GM19395 (cell line): ENCODE measurements around the gene DYNC1I1.

Experiments used
- ATAC-seq: cut with Tn5 transposase; IDR thresholded peaks from one replicate; pipeline ENCODE4 v1.9.1; 2021; ENCODE audit warnings: mild to moderate bottlenecking, moderate library complexity; ENCODE audit not compliant: unreplicated experiment

The DYNC1I1 gene

DNA sequence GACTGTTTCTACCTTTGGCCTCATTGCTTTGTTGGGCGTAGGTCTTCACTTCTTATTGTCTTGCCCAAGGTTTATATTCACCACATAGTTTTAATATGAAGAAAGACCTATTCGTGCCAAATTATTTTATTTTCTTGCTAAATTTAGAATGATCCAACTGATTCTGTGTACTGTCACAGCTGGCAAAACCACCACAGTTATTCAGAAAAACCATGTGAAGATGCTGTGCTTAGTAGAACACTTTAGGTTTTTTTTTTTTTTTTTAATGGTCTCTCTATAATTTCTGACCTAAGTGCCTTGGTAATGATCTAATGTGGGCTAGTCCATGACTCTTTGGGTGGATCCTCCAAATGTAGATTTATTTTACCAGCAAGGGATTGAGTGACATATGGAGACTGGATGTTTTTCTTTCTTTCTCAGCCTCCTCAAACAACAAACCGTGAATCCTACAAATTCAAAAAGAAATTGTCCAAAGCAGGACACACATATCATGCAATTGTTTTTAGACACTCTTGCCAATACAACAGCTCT, 243.8 kb downstream of the DYNC1I1 start:
- no peak for ATAC-seq

DNA sequence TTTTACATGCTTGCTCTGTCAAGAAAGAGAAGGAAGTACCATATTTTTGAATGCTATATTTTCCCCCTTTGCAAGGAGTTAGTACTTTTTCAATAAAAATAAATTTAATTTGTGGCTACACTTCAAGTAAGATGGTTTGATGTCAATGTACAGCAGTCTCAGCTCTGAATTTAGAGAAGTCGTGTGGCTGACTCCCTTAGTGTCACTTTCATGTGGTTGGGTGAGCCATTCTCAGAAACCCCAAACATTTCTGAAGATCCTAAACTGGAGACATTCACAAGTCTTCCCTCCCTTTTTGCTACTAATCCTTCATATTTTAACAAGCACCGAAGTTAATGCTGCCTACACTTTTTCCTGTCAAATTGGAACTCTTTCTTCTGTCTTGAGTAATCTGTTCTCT, 244.4 kb downstream of the DYNC1I1 start:
- no peak for ATAC-seq

DNA sequence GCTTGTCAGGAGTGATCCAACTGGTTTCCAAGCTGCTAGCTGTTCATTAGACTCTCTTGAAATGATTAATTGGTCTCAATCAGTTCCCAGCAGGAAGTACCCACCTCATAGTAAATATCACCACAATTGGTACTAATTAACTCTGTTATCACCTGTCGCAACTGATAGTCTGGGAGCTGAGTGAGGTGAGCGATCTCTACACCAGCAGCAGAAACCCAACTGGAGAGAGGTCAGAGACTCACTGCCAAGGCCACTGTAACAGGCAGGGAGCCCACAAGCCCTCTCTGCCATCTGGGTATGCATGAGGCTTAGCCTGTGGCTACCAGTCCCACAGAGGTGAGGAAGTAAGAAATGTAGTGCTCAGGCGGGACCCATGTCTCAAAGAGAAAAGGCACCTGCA, 245.5 kb downstream of the DYNC1I1 start:
- no peak for ATAC-seq

DNA sequence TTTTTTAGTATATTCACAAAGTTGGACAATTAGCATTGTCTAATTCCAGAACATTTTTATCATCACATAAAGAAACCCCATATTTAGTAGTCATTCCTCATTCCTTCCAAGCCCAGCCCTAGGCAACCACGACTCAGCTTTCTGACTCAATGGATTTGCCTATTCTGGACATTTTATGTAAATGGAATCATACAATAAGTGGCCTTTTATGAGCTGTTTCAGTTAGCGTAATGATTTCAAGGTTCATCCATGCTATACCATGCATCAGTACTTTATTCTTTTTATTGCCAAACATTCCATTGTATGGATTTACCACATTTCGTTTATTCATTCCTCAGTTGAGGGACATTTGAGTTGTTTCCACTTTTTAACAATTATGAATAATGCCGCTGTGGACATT, 249.2 kb downstream of the DYNC1I1 start:
- no peak for ATAC-seq

DNA sequence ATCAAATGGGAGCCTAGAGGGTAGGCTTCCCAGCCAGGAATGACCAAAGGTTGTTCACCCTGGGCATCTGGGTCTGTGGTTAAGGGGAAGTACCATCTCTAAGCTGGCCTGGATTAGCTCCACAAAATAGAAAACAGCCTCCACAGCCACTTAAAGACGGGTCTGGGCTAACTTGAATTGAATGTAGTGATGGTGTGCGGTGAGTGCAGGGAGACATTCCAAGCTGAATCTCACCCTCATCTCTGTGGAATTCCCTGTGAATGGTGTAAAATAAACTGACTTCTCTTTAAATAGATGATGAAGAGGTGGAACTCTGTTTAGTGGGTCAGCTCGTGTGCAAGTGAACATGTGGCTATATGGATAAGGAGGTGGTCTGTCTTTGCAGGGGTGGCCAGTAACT, 251.0 kb downstream of the DYNC1I1 start:
- ATAC-seq, result no peak

DNA sequence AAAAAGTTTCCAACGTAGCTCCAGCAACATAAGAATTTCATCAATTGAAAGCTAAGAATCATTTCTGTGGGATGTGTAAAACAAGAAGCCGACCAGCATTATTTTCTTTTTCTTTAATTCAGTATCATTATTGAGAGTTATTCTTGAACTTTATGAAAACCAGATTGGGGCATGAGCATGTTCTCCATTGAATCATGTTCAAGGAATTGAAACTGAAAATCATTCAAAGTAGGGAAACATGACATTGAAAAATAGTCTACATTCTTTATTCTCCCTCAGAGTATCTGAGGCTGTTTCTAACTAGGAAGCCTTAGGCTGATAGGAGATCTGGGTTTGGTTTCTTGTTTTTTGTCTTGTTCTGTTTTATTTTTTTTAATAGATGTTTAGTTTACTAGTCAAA, 253.7 kb downstream of the DYNC1I1 start:
- no peak for ATAC-seq

DNA sequence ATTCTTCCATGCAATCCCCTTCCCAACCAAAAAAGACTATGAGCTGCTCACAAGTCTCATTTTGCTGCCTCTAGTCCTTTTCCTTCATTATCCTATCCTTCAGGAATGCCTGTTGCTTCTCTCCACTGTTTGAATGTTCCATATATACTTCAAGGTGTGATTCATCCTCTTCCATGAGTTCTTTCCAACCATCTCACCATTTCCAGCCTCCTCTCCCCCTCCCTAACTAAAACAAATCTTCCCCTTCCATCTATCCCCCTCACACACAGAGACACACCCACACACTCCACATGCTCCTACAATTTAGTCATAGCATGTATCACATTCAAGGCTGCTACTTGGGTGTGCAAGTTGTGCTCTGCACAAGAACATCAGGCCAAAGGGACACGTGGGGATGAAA, 254.3 kb downstream of the DYNC1I1 start:
- ATAC-seq, result no peak

DNA sequence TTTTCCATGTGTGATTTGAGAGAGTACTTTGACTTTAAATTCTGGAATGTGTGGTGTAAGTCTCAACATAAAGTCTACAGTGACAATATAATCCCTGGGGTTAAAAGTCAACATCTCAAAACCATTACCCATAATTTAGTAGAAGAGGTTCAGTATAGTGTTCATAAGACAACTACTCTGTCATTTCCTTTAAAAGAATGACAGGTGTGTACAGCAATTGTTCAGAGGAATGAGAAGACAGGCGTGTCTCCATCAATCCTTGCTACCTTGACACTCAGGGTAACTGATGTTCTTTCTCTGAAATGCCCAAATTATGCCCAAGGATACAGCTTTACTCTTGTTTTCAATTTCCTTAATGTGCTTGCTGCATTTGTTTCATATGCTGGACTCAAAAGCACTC, 256.4 kb downstream of the DYNC1I1 start:
- no peak for ATAC-seq

DNA sequence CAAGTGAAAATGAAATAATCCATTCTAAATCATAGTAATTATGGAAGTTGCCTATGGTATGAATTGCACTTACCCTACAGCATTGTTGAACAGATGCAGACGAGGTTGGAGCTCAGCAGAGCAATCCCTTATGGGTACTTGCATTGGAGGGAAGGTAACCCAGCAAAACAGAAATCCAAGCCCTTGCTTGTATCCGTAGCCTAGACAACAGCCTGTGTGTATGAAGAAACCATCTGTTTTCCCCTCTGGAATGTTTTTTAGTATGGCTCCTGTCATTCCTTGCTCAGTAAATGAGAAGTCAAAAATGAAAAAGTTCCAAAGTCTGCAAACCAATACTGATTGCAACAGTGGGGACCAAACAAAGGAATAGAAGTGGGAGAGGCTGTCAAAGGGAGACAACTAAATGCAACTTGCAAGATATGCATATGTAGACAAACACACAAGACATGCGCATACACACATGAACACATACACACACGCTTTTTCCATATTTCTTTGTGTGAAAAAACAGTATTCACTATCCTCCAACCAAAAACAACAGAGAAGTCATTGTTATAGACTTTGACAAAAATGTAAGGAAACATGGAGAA, 260.8 kb downstream of the DYNC1I1 start:
- ATAC-seq, result no peak

DNA sequence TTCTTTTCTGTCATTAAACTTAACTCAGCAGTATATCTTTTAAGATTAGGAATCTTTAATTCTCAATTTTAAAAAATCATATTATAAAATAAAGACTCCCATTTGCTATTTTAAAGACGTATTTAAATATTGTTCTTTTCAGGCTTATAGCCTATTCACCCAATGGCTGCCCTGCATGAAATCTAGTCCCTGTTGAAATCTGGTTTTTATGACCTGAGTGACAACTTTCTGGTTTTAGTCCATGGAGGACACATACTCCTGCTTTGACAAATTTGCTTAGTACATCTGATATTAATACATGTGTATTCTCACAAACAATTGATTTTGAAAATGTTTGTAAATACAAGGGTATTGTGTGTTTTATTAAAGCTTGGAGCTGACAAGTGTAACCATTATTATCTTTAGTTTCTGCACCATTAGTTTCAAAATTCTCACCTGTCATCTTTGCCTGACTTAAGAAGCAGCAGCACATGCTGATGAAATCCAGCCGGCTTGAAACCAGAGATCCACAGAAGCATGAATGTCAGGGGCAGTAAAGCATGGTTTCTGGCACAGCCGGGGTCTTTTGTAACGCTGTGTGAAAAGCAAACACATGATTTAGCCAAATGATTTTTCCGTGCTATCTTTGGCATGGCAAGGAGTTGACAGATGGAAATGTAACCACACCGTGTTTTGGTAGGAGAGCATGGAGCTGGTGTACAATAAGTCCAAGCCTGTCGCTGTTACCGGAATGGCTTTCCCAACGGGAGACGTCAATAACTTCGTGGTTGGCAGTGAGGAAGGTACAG, 262.8 kb downstream of the DYNC1I1 start:
- no peak for ATAC-seq

DNA sequence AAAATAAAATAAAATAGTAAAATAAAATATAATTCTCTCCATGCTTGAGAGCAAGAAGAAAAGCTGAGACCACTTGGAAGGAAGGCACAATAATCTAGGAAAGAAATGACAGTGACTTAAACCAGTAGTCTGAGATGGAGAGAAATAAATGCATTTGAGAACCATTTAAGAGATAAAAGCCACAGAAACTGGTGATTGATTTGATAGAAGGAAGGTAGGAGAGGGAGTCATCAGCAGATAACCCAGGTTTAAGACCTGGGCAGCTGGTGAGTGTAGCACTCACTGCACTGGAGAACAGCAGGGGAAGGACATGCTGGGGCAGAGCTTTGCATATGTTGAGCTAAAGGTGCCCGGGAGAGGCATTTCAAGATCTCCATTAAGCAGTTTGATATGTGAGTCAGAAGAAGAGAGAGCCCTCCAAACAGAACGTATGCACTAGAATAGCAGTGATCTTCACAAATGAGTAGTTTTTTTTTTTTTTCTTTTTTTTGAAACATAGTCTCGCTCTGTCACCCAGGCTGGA, 268.0 kb downstream of the DYNC1I1 start:
- ATAC-seq, result no peak

DNA sequence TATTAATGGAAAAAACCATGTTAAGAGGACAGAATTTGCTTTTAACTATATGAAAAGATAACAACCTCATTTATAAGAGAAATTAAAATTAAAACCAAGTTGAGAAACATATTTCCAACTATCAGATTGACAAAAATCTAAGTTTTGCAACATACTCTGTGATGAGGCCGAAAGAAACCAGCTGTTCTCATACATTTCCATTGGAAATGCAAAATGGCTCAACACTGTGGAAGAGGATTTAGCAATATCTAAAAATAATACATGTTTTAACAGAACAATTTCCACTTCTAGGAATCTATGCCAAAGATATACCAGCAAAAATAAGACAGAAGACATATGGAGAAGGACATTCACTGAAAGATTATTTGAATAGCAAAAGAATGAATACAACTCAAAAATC, 268.8 kb downstream of the DYNC1I1 start:
- no peak for ATAC-seq

DNA sequence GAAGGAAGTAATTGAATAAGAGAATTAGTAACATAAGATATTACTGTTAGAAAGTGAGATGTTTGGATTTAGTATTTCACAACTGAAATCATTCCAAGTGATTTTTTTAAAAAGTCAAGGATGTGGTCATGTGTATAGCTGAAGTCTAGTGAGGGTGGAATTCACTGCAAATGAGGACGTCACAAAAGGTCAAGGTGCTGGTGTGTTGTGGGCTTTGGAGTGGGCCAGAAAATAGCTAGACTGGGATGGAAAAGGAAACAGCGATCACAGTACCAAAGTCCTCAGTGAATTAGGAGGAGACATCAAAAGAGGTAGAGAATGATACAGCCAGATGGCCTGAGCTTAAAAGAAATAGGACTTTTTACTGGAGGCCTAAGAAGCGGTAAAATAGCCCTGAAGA, 272.8 kb downstream of the DYNC1I1 start:
- ATAC-seq, result no peak

DNA sequence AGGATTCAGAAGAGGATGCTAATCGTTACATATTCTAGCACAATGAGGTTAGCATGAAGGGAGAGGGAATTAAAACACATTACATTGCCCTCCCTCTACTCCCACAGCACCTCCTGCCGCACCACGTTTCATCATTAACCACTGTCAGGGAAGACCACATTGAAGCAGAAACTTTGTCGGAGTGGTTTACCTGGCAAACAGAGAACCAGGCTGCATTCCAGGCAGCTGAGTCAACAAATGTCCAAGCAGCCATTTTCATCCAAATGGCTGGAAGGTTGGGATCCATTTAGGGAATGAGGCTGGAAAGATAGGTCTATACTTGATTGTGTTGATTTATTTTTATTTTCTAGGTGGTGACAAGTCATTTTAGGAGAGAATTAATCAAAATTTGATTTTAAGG, 273.6 kb downstream of the DYNC1I1 start:
- no peak for ATAC-seq

DNA sequence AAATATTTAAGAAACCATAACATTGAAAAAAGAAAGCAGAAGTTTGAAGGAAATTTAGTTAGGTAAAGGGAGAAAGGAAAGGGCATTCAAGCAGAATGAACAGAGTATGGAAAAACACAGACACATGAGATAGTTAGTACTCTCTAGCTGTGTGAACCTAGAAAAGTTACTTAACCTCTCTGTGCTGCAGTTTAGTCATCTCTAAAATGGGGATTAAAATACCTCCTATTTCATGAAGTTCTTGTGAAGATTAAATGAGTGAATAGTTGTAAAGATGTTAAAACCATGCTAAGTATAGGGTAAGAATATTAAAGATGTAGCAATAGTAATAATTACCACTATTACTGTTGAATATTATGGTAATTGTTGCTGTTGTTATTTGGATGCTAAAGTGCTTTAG, 279.9 kb downstream of the DYNC1I1 start:
- no peak for ATAC-seq

DNA sequence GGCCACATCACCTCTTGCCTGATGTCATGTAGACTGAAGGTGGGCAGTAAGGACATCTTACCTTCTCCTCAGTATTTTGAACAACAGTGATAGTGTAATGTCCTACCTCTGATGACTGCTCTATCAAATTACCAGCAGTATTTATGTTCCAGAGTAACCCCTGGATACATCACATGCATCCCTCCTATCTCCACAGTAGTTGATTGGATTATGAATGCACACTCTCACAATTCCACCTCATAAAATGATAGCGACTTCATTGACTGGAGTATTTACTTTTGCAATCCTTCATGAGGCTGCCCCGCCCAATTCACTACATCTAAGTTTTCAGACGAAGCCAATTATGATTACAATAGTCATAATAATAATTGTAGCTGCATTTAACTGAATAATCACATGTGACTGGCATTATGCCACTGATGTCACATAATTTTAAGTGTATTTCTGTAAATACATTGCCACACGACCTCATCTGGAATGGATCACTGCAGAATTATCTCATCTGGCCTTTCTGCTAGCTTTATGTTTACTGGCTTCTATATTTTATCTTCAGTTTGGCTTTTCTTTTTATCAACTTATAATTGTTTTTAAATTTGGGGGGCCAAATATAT, 280.6 kb downstream of the DYNC1I1 start:
- ATAC-seq, result no peak

DNA sequence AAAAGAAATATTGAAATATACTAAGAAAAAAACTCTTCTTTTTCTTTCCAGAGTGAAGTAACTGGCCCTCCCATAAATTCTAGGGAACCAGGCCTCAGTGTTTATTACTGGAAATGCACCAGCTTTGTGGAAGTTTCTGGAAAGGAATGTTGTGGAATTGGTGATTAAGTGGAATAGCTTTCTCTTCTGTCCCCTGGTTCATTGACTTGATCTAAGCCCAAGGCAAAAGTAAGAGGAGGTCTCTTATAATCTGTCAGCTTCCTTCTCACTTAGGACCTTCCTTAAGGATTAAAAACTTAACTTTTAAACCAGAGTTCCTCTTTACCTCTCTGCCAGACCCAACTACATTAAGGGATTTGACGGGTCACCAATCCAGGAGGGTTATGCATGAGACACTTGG, 283.4 kb downstream of the DYNC1I1 start:
- ATAC-seq, result no peak

DNA sequence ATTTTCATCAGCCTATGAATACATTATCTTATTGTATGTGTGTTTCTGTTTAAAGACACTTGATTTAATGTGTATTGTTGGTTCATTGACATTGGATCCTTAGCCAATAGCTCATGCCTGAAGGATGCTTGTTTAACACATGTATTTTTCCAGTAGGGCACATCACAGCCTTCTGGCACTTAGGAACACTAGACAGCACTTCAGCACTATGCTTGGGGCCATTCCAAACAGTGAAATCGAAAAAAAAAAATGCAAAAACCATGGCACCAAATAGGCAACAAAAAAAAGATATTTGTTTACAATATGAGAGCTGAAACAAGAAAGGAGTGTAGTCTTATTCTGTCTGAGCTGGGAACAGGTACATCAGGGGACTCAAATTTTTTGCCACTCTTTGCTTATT, 286.7 kb downstream of the DYNC1I1 start:
- ATAC-seq, result no peak

DNA sequence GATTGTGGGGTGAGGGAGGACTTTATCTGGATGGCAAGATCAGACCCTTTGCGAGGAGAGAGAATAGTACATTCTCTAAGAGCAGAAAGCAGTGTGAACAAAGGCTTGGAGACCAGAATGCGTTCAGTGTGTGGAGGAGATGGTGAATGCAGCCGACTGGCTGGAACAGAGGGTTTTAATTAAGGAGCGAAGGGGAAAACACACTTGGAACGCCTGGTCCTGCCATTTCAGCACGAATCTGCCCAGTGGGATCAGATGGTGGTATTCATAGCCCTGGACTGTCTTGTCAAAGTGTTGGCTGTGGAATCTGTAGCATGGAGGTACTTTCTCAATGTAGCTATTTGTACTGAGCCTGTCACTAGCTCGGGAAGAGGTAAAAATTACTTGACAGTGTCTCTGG, 288.7 kb downstream of the DYNC1I1 start:
- no peak for ATAC-seq

DNA sequence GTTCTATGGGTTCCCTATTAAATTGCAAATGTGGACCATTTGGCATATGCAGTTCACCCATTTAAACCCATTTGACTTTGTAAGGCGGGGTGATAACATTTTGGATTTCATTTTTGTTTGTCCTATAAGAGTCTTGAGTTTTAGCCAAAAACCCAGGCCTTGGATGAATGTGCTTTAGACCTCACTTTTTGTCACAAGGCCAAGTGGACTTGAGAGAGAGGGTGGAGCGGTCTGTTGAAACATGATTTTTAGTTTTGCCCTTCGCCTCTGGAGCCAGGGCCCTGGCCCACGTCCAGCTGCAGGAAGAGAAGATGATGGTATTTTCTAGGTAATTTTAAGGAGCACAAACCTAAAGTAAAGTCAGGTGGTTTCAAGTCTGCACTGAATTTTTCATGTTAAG, 289.5 kb downstream of the DYNC1I1 start:
- ATAC-seq, result no peak

DNA sequence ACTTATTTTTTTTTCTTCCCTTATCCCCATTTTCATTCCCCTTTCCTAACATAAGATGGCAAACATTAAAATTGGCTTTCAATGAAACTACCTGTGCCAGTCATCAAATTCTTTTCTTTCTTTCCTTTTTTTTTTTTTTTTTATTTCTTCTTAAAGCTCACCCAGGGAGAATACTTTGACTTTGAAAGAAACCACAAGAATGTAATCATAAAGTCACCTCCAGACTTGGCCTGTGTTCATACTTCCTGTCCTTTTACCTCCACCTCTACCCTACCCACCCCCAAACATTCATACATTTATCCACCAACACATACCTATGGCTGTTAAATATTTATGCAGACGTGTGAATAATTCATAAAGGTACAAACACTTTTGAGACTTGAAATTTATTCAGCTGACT, 295.0 kb downstream of the DYNC1I1 start:
- ATAC-seq, result no peak

DNA sequence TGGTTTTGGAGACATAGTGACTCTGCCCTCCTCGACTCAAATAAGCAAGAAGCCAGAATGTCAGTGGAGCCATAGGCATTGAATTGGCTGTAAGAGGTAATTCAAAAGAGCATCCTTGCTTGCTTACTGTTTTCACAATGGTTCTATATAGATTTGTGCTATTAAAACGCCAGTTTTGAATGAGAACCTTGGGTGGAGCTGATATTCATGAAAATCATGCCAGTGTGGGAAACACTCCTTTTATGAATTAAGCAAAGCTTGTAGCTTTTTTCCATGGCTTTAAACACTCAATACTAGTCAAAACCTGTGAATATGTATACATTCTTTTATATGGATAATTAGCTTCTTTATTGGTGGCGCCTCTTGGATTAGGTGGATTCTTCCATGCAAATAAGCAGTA, 297.0 kb downstream of the DYNC1I1 start:
- ATAC-seq, result no peak
